GM11168 (cell line): ENCODE measurements around the gene PPARG.
"Not testable (repeated sequence)": the region's sequence is repeated elsewhere in the genome, so short reads cannot be mapped to it uniquely, and the experiment has no call there.

Experiments
- in situ Hi-C: fragments of 300-500 bp; cut with MboI; formaldehyde crosslinking; loops from one replicate; pipeline ENCODE4 v1.12.0; 2022; ENCODE audit warnings: low sequenced_read_pairs; ENCODE audit not compliant: unreplicated experiment

Gene PPARG

DNA sequence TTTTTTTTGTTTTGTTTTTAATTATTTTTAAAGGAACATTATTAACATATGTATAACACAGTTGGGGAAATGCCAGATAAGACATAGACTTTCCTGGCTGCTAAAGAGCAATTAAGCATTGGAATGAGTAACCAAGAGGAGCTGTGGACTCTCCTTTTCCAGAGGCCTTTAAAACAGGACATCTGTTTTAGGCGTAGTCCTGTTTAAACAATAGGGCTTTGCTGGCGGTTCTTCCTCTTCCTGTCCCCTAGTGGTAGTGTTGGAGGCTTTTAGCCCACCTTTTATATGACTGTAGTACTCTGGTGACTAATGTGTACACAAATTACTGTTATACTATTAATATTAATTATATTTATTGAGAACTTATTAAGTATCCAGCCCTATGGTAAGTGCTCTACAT lies 81.9 kb downstream of the PPARG start:
- in situ Hi-C loops, result no loop called here

DNA sequence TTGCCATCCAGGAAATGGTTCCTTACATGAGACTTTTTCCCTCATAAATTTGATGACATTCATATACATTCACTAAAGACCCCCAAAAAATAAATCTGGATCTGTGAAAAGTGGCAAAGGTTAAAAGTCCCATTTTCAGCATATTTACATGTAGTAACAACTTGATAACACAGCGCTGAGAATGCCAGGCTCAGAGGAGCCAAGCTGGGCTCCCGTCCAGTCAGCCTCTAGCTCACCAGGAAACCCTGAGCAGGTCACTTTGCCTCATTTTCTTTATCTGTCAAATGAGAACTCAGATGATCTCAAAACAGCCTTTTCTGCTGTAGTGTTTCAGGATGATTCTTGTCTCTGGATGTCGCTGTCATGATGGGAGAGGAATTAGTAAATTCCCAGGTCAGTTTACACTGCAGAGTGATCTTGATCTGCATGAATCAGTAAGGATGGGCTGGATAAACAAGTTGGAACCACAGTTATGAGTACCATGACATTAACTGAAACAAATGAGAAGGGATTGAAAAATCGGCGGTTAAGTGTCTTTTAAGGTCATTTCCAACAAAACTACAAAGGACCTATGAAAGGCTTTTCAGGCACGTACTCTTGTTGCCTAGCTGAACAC lies 82.8 kb downstream of the PPARG start:
- in situ Hi-C loops, result no loop called here

GRCh38 chr3:12372741-12373280 lies 83.9 kb downstream of the PPARG start:
- in situ Hi-C loops, result no loop called here

- in situ Hi-C loops, result no loop called here
Observed at GRCh38 chr3:12375572-12375971, 86.7 kb downstream of the PPARG start.

DNA sequence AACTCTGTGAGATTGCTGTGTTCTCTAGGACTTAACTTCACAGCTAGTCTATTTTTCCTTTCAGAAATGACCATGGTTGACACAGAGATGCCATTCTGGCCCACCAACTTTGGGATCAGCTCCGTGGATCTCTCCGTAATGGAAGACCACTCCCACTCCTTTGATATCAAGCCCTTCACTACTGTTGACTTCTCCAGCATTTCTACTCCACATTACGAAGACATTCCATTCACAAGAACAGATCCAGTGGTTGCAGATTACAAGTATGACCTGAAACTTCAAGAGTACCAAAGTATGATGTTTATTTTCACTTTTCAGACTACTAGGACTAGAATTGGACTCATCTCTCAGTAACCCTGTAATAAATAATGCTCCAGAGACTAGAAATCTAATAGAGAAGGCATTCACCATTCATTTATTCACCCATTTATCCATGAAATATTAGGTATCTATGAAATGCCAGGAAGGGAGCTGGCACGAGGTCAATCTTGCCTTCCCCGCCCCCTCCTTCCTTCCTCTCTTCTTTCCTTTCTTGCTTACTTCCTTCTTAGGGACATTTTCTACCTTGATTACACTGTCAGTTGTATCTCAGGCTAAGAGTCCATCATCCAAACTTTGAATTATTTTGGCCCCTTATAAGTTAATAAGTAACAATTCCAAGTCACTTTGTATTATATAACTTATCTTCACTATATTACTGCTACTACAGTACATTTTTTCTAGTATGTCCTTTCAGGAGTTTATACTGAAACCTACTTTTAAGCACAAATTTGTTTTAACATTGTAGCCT lies 91.0 kb downstream of the PPARG start:
- in situ Hi-C loops, result no loop called here

DNA sequence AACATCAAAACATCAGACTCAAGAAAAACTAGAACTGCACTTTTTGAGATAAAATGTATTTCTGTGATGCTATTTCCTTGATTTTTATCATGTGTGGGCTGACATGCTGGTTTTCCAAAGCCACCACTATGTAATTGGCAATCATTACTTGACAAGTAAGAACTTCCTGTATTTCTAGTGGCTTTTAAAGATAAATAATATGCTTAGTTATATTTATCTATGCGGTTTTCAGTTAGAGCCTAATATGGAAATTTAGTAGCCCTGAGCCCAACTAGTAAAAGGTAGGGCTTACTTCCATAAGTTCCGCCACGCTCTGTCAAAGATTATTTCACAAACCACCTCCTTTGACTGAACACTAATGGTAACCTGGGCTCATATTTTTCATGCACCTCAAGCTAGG lies 91.6 kb downstream of the PPARG start:
- in situ Hi-C loops, result no loop called here

- in situ Hi-C loops, result no loop called here
Observed at GRCh38 chr3:12381199-12381598, 92.3 kb downstream of the PPARG start.

- in situ Hi-C loops, result no loop called here
Observed at GRCh38 chr3:12383218-12383617, 94.3 kb downstream of the PPARG start.

DNA sequence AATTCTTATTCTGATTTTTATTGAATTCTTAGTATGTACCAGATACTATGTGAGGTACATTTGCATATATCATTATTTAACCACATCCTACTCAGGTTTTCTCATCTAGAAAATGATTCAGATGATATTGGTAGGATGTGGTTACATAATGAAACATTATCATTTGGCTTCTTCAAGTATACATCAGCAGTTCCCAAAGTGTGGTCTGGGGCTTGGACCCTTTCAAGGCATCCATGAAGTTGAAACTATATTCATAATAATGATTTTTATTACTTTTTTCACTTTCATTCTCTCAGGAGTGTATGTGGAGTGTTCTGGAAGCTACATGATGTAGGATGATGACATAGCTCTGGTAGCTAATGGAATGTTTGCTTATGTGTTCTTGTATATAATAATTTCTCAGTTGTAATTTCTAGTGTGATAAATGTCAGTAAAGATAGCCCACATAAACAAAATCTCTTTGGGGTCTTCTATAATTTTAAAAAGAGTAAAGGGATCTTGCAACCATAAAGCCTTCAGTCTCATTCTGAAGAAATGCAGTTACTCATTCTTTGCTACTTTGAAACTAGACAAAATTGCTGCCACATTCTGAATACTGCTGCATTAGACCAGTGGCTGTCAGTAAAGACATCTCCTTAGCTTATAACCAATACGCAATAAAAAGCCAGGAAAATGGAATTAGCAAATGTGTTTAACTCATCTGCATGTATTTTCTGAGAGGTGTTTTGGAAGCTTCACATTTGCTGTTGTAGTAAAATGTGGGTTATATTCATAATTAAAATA lies 95.8 kb downstream of the PPARG start:
- in situ Hi-C loops, result no loop called here

- in situ Hi-C loops, result not testable (repeated sequence)
Observed at GRCh38 chr3:12386514-12387291, 97.8 kb downstream of the PPARG start.

DNA sequence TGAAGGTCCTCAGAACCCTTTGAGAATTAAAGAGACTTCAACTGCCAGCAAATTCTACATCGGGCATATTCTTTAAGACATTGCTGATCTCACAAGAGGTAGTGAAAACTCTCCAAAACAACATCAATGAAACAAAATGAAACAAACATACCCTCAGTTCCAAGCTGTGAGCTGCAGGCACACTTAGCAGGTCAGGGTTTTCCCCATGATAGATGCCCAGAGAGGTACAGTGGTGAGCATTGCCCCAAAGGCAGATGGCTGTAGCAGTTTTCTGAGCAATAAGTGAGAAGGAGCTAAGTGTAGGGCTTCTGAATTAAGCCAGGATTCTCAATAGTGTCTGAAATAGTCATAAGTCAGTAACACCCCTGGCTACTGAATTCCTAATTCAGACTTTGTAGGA lies 99.3 kb downstream of the PPARG start:
- in situ Hi-C loops, result no loop called here

- in situ Hi-C loops, result no loop called here
Observed at GRCh38 chr3:12392101-12392878, 103.4 kb downstream of the PPARG start.

DNA sequence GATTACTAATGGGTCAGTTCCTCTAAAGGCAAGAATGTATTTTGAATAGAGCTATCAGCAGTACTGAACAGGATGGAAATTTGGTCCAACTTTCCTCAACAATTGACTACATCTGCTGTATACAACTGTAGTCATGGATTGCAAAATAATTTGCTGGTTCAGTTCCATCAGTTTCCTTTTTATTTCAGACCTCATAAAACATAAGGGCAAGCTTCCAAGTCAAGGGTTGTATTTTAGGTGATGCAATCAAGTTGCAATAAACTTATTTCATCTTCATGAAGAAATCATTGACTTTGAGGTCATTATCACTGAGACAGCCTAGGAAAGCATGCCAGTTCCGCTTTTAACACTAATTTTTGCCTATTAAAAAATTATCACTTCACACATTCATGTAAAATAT lies 105.0 kb downstream of the PPARG start:
- in situ Hi-C loops, result no loop called here

- in situ Hi-C loops, result no loop called here
Observed at GRCh38 chr3:12394569-12395271, 105.8 kb downstream of the PPARG start.

DNA sequence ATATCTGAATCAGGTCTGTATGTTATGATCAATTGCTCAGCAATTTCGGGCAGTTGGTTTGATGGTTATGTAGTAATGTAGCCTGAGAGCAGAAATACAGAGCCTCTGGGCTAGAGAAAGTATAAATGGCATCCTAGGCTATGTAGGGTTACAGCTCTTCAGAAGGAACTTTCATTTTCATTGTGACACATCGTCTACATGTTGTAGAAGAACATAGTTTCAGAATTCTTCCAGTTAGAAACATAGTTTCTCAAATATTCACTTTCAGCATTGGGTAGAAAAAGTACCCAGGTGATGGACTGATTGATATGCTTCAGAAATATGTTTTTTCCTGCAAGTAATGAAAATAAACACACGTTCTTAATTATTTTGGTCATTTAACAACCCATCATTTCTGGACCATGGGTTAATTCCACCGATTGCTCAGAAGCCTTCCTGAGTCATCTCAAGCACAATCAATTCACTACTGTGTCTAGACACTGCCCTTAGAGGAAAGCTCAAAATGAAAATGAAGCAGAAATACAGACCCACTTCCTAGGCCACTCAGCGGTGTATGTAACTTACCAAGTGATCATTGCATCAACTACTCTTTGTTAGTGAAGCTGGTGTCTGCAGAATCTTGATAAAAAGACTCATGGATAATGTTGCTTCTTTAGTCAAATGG lies 106.6 kb downstream of the PPARG start:
- in situ Hi-C loops, result no loop called here

- in situ Hi-C loops, result no loop called here
Observed at GRCh38 chr3:12396471-12396870, 107.6 kb downstream of the PPARG start.

DNA sequence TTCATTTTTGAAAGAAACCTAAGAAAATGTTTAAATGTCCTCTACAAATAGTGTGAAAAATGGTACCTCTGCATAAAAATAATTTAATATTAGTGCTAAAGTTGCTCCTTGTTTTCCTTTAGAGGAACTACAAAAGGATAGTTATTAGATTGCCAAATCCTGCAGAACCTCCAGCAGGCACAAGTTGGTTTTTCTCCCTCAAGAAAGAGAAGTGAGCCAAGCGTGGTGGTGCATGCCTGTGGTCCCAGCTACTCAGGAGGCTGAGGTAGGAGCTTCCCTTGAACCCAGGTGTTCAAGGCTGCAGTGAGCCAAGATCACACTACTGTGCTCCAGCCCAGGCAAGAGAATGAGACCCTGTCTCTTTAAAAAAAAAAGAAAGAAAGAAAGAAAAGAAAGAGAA lies 110.4 kb downstream of the PPARG start:
- in situ Hi-C loops, result no loop called here

- in situ Hi-C loops, result no loop called here
Observed at GRCh38 chr3:12400616-12401194, 111.8 kb downstream of the PPARG start.
